Left hindlimb (tissue), 1 donor: Measurements from ENCODE around the gene ATP5F1A.
"Not testable (repeated sequence)": the region's sequence is repeated elsewhere in the genome, so short reads cannot be mapped to it uniquely, and the experiment has no call there.

Source experiments
- DNase-seq: peaks from one replicate; pipeline ENCODE4 v3.0.0-alpha.2; 2018

The ATP5F1A gene

GRCh38 chr18:46097801-46098615 is at the start of gene ATP5F1A:
Gene ATP5F1A (minus strand): TSS chr18:46098296. CDS start chr18:46098231, 65 bp downstream.
- DNase-seq: peak; percentile 93

- no peak for DNase-seq
Observed at GRCh38 chr18:46141199-46141598, 43.1 kb upstream of the ATP5F1A start.

- DNase-seq: no peak
Observed at GRCh38 chr18:46140173-46140572, 42.1 kb upstream of the ATP5F1A start.

- DNase-seq: no peak
Observed at GRCh38 chr18:46134920-46135675, 37.0 kb upstream of the ATP5F1A start.

GRCh38 chr18:46133534-46133933 is 35.4 kb upstream of the ATP5F1A start:
- DNase-seq: no peak

GRCh38 chr18:46130549-46130948 is 32.5 kb upstream of the ATP5F1A start:
- not testable (repeated sequence) for DNase-seq

- no peak for DNase-seq
Observed at GRCh38 chr18:46130061-46130460, 32.0 kb upstream of the ATP5F1A start.

GRCh38 chr18:46126625-46127024 is 28.5 kb upstream of the ATP5F1A start:
- DNase-seq: not testable (repeated sequence)

GRCh38 chr18:46113751-46114150 is 15.7 kb upstream of the ATP5F1A start:
- DNase-seq: no peak

GRCh38 chr18:46110406-46110805 is 12.3 kb upstream of the ATP5F1A start:
- no peak for DNase-seq

- DNase-seq: no peak
Observed at GRCh38 chr18:46109386-46109785, 11.3 kb upstream of the ATP5F1A start.

- peak; percentile 95 for DNase-seq
Observed at GRCh38 chr18:46104128-46104911, 6.2 kb upstream of the ATP5F1A start, which contains the start of gene HAUS1. Gene HAUS1 (plus strand): TSS chr18:46104385. CDS start chr18:46104412, 27 bp downstream.

GRCh38 chr18:46099463-46099862 is 1.4 kb upstream of the ATP5F1A start:
- no peak for DNase-seq

- no peak for DNase-seq
Observed at GRCh38 chr18:46098616-46098933, 479 bp upstream of the ATP5F1A start.

GRCh38 chr18:46097431-46097800 is 680 bp downstream of the ATP5F1A start:
- no peak for DNase-seq

GRCh38 chr18:46096651-46097300 is 1.3 kb downstream of the ATP5F1A start:
- no peak for DNase-seq

GRCh38 chr18:46095532-46095931 is 2.6 kb downstream of the ATP5F1A start:
- no peak for DNase-seq

GRCh38 chr18:46088501-46088900 is 9.6 kb downstream of the ATP5F1A start:
- not testable (repeated sequence) for DNase-seq

GRCh38 chr18:46084431-46084830 is 13.7 kb downstream of the ATP5F1A start:
- DNase-seq: no peak

- no peak for DNase-seq
Observed at GRCh38 chr18:46080156-46080555, 17.9 kb downstream of the ATP5F1A start.

- DNase-seq: no peak
Observed at GRCh38 chr18:46079336-46079735, 18.8 kb downstream of the ATP5F1A start.

GRCh38 chr18:46073474-46074331 is 24.4 kb downstream of the ATP5F1A start:
- peak; percentile 41 for DNase-seq
